Hematopoietic multipotent progenitor cell treated with erythropoietin and hydrocortisone succinate and interleukin-3 and kit ligand, for 4 days (in vitro differentiated cells): ENCODE data around the gene SSR3.
"Not testable (repeated sequence)": the region's sequence is repeated elsewhere in the genome, so short reads cannot be mapped to it uniquely, and the experiment has no call there.

Experiments
- DNase-seq: peaks from one replicate; pipeline ENCODE4 v3.0.0-alpha.2; 2015

Gene SSR3

GRCh38 chr3:156575641-156576040 lies 20.7 kb upstream of the SSR3 start:
- no peak for DNase-seq

DNA sequence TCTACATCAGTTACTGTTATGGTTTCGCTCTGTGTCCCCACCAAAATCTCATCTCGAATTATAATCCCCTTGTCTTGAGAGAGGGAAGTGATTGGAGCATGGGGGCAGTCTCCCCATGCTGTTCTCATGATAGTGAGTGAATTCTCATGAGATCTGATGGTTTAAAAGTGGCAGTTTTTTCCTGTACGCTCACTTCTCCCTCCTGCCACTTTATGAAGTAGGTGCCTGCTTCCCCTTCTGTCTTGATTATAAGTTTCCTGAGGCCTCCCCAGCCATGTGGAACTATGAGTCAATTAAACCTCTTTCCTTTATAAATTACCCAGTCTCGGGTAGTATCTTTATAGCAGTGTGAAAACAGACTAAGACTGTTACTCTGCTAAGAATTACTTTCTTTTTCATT lies 15.0 kb upstream of the SSR3 start:
- DNase-seq, result not testable (repeated sequence)

DNA sequence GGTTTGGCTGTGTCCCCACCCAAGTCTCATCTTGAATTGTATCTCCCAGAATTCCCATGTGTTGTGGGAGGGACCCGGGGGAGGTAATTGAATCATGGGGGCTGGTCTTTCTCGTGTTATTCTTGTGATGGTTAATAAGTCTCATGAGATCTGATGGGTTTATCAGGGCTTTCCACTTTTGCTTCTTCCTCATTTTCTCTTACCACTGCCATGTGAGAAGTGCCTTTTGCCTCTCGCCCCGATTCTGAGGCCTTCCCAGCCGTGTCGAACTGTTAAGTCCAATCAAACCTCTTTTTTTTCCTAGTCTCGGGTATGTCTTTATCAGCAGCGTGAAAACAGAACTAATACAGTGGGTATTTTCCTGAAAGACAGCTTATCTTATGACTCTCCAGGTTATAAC lies 14.1 kb upstream of the SSR3 start:
- DNase-seq, result peak; percentile 35

DNA sequence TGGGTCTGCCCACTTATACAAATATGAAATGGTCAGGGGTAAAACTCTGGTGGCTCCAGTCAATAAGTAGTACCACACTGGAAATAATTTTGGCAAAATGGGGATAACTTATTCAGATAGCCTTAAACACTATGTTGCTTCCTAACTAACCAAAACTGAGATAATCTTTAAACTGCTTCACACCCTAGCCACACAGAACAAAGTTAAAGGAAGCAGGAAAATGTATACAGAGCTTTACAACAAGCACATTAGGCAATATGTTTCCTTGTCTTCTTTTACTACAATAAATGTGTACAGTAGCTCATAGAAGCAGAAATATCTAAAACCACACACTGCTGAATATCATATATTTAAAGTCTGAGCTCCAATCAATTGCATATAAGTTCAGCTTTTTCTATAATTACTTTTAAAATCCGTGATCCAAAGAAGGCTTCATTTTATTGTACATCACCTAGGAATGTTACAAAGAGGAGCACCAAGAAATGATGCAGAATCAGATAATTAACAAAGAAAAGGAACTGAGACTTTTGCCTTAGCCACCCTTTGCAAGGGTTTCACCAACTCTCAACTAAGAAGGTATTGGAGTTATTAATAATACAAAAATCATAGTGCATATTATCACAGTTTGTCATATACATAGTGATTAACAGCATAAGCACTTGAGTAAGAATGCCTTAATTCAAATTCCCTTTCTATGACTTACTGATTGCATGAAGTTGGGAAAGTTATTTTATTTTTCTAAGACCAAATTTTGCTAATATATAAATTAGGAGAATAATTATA lies 9.2 kb upstream of the SSR3 start:
- no peak for DNase-seq

DNA sequence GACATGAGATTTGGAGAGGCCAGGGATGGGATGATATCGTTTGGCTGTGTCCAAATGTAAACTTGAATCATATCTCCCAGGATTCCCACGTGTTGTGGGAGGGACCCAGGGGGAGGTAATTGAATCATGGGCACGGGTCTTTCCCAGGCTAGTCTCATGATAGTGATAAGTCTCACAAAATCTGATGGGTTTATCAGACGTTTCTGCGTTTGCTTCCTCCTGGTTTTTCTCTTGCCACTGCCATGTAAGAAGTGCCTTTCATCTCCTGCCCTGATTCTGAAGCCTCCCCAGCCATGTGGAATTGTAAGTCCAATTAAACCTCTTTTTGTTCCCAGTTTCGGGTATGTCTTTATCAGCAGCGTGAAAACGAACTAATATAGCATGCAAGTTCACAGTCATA lies 7.6 kb upstream of the SSR3 start:
- DNase-seq, result not testable (repeated sequence)

DNA sequence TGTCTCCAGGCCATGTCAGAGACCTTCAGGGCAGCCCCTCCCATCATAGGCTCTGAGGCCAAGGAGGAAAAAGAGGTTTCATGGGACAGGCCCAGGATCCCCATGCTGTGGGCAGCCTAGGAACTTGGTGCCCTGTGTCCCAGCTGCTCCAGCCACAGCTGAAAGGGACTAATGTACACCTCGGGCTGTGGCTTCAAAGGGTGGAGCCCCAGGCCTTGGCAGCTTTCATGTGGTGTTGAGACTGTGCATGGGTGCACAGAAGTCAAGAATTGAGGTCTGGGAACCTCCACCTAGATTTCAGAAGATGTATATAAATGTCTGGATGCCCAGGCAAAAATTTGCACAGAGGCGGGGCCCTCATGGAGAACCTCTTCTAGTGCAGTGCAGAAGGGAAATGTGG lies 6.6 kb upstream of the SSR3 start:
- DNase-seq, result no peak

- DNase-seq, result no peak
Observed at GRCh38 chr3:156559321-156559720, 4.4 kb upstream of the SSR3 start.

DNA sequence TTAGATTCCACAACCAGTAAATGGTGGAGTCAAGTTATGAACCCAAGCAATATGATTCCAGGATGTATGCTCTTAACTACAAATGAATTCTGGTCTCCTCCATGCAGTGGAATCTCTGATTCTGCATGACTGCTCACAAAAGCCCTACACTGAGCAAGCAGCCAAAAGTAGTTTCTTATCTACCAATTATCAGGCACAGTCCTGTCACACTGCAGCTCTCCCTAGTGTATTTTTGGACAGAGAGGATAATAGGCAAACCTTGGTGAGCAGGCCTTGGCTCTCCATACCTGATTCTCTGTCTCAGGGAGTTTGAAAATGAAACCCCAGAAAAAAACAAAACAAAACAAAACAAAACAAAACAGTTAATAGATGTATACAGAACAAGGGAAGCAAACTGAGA lies 3.5 kb upstream of the SSR3 start:
- peak; percentile 28 for DNase-seq

GRCh38 chr3:156554515-156554841 lies 439 bp downstream of the SSR3 start:
- no peak for DNase-seq

DNA sequence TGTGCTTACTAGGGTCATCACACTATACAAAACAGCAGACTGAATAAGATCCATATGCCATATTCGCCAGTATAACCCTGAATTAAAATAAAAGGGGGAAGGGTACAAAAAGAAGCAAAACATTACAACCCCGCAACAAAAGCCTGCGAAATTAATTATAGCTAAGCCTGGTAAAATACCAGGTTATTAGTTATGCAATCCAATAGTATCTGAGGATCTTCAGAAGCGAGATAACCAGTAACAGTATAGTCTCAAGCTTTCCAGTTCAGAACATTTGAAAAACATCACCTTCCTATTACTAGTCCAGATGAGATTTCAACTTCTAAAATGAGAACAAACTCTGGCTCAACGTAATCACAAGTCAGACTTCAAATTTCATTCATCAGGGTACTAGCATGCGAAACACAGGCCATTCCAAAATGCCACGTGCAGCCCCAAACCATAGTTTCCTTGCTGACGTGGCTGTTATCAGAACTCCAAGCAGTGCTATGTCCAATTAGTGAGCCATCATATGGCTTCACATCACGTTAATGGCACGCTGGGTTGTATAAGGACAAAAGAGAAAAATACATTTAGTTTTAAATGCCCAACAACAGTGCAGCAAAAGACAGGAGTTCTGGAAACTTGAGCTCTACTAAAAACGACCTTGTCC lies 1.1 kb downstream of the SSR3 start:
- peak; percentile 71 for DNase-seq

- no peak for DNase-seq
Observed at GRCh38 chr3:156552973-156553372, 1.9 kb downstream of the SSR3 start.

- DNase-seq, result no peak
Observed at GRCh38 chr3:156551746-156552145, 3.2 kb downstream of the SSR3 start.

DNA sequence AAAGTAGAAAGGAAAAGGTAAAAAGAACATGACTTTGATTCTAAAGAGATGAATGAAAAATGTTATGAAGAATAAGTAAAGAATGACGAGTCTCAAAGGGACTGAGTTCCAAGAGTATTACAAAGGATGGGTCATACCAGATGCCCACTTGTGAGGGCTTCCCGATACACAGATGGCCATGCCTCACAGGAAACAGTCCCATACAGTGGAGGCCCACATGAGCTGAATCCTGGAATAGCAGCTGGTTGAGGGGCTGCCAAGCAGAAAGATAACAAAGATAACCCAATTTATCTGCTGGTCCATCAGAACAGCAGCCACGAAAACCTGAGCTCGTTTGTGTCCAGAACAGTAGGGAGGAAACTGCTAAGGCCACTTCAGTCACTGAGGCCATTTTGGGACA lies 3.7 kb downstream of the SSR3 start:
- DNase-seq, result no peak

DNA sequence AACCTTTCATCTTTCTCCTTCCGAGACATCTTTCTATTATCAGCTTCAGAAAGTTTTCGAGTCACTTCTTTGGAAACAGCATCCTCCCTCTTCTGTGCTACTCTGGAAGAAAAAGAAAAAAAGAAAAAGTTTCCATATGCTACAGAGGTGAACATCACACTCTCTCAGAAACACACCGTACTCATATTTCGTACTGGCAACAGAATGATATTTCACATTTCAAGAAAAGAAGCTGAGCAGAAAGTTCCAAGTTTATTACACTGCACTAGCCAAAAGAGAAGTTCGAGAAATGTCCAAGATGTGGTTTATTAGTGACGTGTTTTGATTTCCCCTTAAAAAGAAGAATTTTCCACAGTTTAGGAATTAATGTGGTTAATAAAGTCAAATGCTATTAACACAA lies 6.0 kb downstream of the SSR3 start:
- no peak for DNase-seq

GRCh38 chr3:156548041-156548687 lies 6.8 kb downstream of the SSR3 start:
- no peak for DNase-seq

GRCh38 chr3:156547637-156548036 lies 7.3 kb downstream of the SSR3 start:
- DNase-seq, result no peak

DNA sequence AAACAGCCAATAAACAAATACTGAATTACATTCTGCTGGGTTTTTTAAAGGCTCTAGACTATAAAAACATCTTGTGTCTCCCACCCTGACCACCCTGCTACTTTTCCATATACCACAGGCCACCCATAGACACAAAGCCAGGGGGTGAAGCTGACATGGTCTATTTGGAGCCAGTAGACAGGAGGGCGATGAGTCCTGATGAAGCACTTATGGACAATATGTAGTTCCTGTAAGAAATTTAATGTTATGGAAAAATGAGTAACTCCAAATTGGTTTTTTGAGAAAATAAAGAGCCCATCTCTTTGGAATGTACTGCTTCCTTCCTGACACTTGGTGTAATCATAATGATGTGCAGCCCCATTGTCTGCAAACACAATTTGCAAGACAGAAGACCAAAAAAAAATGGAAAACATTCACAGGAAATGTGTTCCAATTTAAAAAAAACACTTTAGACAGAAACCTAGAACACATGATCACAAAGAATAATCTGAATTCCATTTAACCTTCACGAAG lies 11.8 kb downstream of the SSR3 start:
- no peak for DNase-seq

GRCh38 chr3:156542101-156543042 lies 12.5 kb downstream of the SSR3 start:
- DNase-seq, result no peak

DNA sequence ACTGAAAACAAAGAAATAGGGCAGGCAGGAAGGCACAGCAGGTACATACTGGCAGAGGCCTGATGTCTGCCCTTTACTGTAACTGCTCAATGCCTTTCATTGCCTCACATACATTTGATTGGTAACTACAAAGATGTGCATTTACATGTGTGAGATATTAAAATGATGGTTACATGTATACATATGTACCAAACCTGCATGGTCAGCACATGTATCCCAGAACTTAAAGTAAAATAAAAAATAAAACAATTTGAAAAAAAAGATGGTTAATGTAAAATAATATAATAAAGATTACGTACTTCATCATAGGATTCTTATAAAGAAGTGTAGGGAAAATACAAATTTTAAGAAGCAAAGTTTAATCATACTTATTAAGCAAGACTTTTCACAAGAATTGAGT lies 15.1 kb downstream of the SSR3 start:
- no peak for DNase-seq

DNA sequence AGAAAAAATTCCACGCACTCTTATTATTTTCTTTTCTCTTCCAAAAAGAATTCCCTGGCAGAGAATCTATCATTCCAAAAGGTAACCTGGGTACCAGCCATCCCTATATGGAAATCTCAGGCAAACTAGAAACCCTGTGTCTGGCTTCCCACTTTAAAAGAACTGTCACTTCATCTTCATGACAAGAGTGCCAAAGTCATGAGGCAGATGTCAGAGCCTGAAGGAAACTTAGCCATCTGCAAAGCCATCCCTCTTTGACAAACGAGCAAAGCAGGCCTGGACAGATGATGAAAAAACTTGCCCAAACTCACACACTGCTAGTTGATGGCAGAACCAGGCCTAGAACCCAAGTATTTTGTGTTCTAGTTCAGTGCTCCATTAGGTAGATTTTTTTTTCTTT lies 15.9 kb downstream of the SSR3 start:
- no peak for DNase-seq

DNA sequence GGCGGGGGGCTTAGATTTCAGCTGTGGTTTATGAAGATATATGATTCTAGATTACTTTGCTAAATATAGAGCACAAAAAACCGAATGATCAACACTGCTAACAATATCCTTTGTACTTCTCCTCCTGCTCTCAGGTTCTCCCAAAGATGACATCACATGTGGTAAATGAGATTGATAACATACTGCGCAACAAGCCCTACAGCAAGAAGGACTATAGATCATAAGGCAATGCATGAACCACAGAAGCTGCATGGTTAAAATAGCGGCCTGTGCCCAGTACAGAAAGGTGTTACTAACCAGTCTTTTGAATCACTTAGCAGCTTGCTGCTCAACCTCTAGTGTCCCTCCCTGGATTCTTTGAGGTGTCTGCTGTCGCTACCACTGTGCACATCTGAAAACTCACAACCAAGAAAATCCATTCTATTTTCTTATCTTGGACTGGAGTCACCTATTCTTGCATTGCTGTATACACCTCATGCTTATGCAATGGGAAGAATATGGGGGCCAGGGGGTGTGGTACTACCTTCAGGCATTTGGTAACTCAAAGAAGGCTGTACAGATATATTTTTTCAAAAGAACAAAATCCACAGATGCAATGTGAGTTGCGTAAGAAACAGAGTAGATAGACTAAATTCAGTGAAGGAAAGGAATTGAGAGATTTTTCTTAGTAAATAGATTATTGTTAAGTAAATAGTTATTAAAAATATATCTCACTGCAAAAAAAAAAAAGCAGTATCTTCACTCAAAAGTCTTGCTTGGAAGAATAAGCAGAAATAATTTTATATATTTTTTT lies 18.2 kb downstream of the SSR3 start:
- peak; percentile 30 for DNase-seq

- no peak for DNase-seq
Observed at GRCh38 chr3:156535798-156536197, 19.1 kb downstream of the SSR3 start.
